Choroid plexus epithelial cell (primary cell): ENCODE data around the gene MUC5B.
"Not testable (repeated sequence)": the region's sequence is repeated elsewhere in the genome, so short reads cannot be mapped to it uniquely, and the experiment has no call there.

Source experiments
- DNase-seq: peaks from one replicate; pipeline ENCODE4 v3.0.0-alpha.2; 2010; ENCODE audit warnings: low read depth
- H3K4me3 ChIP-seq: 2 replicates; pipeline ENCODE4 v1.5.1; 2011; ENCODE audit warnings: low read depth, mild to moderate bottlenecking, control low read depth, low read length, moderate library complexity
- CTCF ChIP-seq: conservative IDR thresholded peaks from 2 replicates; pipeline ENCODE4 v1.5.1; 2011; ENCODE audit warnings: low read depth, mild to moderate bottlenecking, control low read depth, inconsistent platforms, low read length, moderate library complexity

Gene MUC5B

GRCh38 chr11:1206391-1207271, 16.2 kb upstream of the MUC5B start:
- H3K4me3 ChIP-seq, result no peak overlapping the region
- DNase-seq, result no peak
- no peak for TF ChIP-seq CTCF

GRCh38 chr11:1207401-1208143, 15.3 kb upstream of the MUC5B start:
- no peak for TF ChIP-seq CTCF
- H3K4me3 ChIP-seq, result no peak overlapping the region

GRCh38 chr11:1208144-1208393, 14.8 kb upstream of the MUC5B start:
- TF ChIP-seq CTCF, result no peak
- DNase-seq, result no peak
- no peak overlapping the region for H3K4me3 ChIP-seq

More at GRCh38 chr11:1207401-1208143, 15.3 kb upstream of the MUC5B start:
- DNase-seq, result no peak

GRCh38 chr11:1208394-1209261, 14.2 kb upstream of the MUC5B start:
- DNase-seq, result no peak
- TF ChIP-seq CTCF, result no peak
- H3K4me3 ChIP-seq, result no peak overlapping the region

GRCh38 chr11:1209371-1210057, 13.4 kb upstream of the MUC5B start:
- H3K4me3 ChIP-seq, result no peak overlapping the region
- TF ChIP-seq CTCF, result no peak
- no peak for DNase-seq

GRCh38 chr11:1211838-1212237, 11.0 kb upstream of the MUC5B start:
- DNase-seq, result no peak
- no peak for TF ChIP-seq CTCF
- H3K4me3 ChIP-seq, result no peak overlapping the region

GRCh38 chr11:1215826-1216225, 7.0 kb upstream of the MUC5B start:
- DNase-seq, H3K4me3 ChIP-seq: not testable (repeated sequence)
